Endothelial cell of umbilical vein (primary cell): ENCODE data around the gene ZNF804A. TPM values are rescaled to one million over a fixed set of nuclear protein-coding genes. Genes with fewer than 3 reads are reported as not detected.

Experiments
- BruUV-seq: library from RNA; stranded (reverse); fragments of 400-500 nt; replicated peaks from 2 replicates; lab custom pipeline; 2021; lab: Mats Ljungman, UMichigan
- CTCF ChIA-PET: fragments of 300-600, 350-600 bp; sonication (Branson Sonifier 250); formaldehyde crosslinking; loops from one replicate; lab custom pipeline; 2021; ENCODE audit warnings: antibody characterized with exemption, inconsistent platforms; lab: Charles Lee
- POLR2A ChIA-PET: fragments of 300-600, 350-600 bp; sonication (Branson Sonifier 250); formaldehyde crosslinking; loops from one replicate; lab custom pipeline; 2021; ENCODE audit warnings: antibody characterized with exemption, inconsistent platforms; lab: Charles Lee
- DNase-seq: peaks from one replicate; pipeline ENCODE4 v3.0.0-alpha.2; 2011; ENCODE audit warnings: low read depth, low spot score
- FAIRE-seq: peaks from 2 replicates; lab custom pipeline; 2011; peaks lifted over from hg19 to GRCh38; lab: Jason Lieb, UNC
- H2AFZ ChIP-seq: 2 replicates; pipeline ENCODE4 v1.6.0; 2012; ENCODE audit warnings: low read depth, low read length, control low read depth, inconsistent platforms
- H3K27ac ChIP-seq: 2 replicates; pipeline ENCODE4 v1.5.1; 2011; ENCODE audit warnings: low read depth, mild to moderate bottlenecking, control low read depth, low read length, moderate library complexity; ENCODE audit not compliant: insufficient read depth
- H3K27me3 ChIP-seq, 2 experiments: 2 replicates each; pipeline versions ENCODE4 v1.6.0 to v1.6.1; 2011; ENCODE audit warnings: low read length in 2 of 2, mixed read lengths in 1 of 2; ENCODE audit not compliant: control insufficient read depth in 2 of 2, insufficient read depth in 2 of 2
- H3K36me3 ChIP-seq, 2 experiments: 2 replicates in 1 of 2; 3 replicates in 1 of 2; pipeline ENCODE4 v1.5.1; 2011; ENCODE audit warnings: low read length in 2 of 2, mild to moderate bottlenecking in 1 of 2, moderate library complexity in 1 of 2; ENCODE audit not compliant: control insufficient read depth in 2 of 2, insufficient read depth in 2 of 2; ENCODE audit errors: extremely low read depth in 1 of 2
- H3K4me1 ChIP-seq: 3 replicates; pipeline ENCODE4 v1.5.1; 2011; ENCODE audit warnings: mild to moderate bottlenecking, low read length; ENCODE audit not compliant: control insufficient read depth, insufficient read depth; ENCODE audit errors: extremely low read depth
- H3K4me2 ChIP-seq: 2 replicates; pipeline ENCODE4 v1.6.1; 2011; ENCODE audit warnings: low read length, control low read depth, mixed read lengths; ENCODE audit not compliant: insufficient read depth
- H3K4me3 ChIP-seq, 3 experiments: fragments of 200-600 bp in 1 of 3; sonication (generic), shearing (Covaris generic) in 1 of 3; replicated peaks in 1 of 3; 2 replicates each; pipeline ENCODE4 v1.5.1; 2011 to 2016; ENCODE audit warnings: control low read depth in 3 of 3, low read length in 3 of 3, mild to moderate bottlenecking in 2 of 3, inconsistent platforms in 1 of 3, low read depth in 1 of 3, moderate library complexity in 1 of 3; ENCODE audit not compliant: insufficient read depth in 1 of 3
- H3K79me2 ChIP-seq: 2 replicates; pipeline ENCODE4 v1.6.0; 2012; ENCODE audit warnings: low read length, inconsistent platforms; ENCODE audit not compliant: control insufficient read depth, insufficient read depth
- H3K9ac ChIP-seq: replicated peaks from 2 replicates; pipeline ENCODE3; 2011; ENCODE audit warnings: low read length, control low read depth; ENCODE audit not compliant: insufficient read depth; ENCODE audit errors: extremely low read depth
- H3K9me1 ChIP-seq: replicated peaks from 3 replicates; pipeline ENCODE4 v1.6.0; 2011; ENCODE audit warnings: mild to moderate bottlenecking, low read length; ENCODE audit not compliant: control insufficient read depth, insufficient read depth; ENCODE audit errors: extremely low read depth
- H3K9me3 ChIP-seq: replicated peaks from 2 replicates; pipeline ENCODE4 v1.5.1; 2012; ENCODE audit warnings: low read length, inconsistent platforms; ENCODE audit not compliant: control insufficient read depth, insufficient read depth
- H4K20me1 ChIP-seq: replicated peaks from 2 replicates; pipeline ENCODE3; 2011; ENCODE audit warnings: mild to moderate bottlenecking, low read length; ENCODE audit not compliant: control insufficient read depth, insufficient read depth; ENCODE audit errors: extremely low read depth
- CTCF ChIP-seq, 2 donors: IDR thresholded peaks; 1 replicate in 1 of 2; 2 replicates in 1 of 2; pipeline ENCODE4 v1.5.1; 2011; ENCODE audit warnings: low read length in 2 of 2, mild to moderate bottlenecking in 2 of 2, moderate library complexity in 2 of 2, control low read depth in 1 of 2, inconsistent platforms in 1 of 2, low read depth in 1 of 2; ENCODE audit not compliant: insufficient read depth in 1 of 2; ENCODE audit errors: extremely low read depth in 1 of 2
- EZH2 ChIP-seq: IDR thresholded peaks from 2 replicates; pipeline ENCODE4 v1.6.1; 2012; ENCODE audit warnings: borderline replicate concordance, low read depth, mild to moderate bottlenecking, moderate library complexity, low read length, inconsistent platforms; ENCODE audit not compliant: severe bottlenecking
- FOS ChIP-seq: IDR thresholded peaks from 2 replicates; pipeline ENCODE4 v1.6.1; 2011; ENCODE audit warnings: mild to moderate bottlenecking, low read length, moderate library complexity, borderline replicate concordance; ENCODE audit not compliant: insufficient read depth
- GATA2 ChIP-seq: IDR thresholded peaks from 2 replicates; pipeline ENCODE4 v1.7.0; 2011; ENCODE audit warnings: low read depth, mild to moderate bottlenecking, moderate library complexity, mixed read lengths, low read length; ENCODE audit not compliant: insufficient read length, insufficient read depth
- JUN ChIP-seq: IDR thresholded peaks from 2 replicates; pipeline ENCODE4 v1.6.1; 2011; ENCODE audit warnings: borderline replicate concordance, low read depth; ENCODE audit not compliant: insufficient read length, insufficient read depth
- MYC ChIP-seq: IDR thresholded peaks from one replicate; pipeline ENCODE4 v1.6.1; 2011; ENCODE audit warnings: mild to moderate bottlenecking, low read depth, low read length
- POLR2A ChIP-seq: IDR thresholded peaks from 2 replicates; pipeline ENCODE4 v1.6.1; 2012; ENCODE audit warnings: low read depth, mild to moderate bottlenecking, control low read depth, low read length
- POLR2AphosphoS5 ChIP-seq: IDR thresholded peaks from 2 replicates; pipeline ENCODE4 v1.6.1; 2012; ENCODE audit warnings: low read depth, mild to moderate bottlenecking, control low read depth, low read length, moderate library complexity; ENCODE audit not compliant: insufficient read depth
- dilution Hi-C: fragments of 300-500 bp; cut with MboI; formaldehyde crosslinking; loops from one replicate; pipeline ENCODE4 v1.15.0; 2019; ENCODE audit warnings: low sequenced_read_pairs; ENCODE audit not compliant: extremely low pct_ligation_motif_present
- intact Hi-C: fragments of 100-400 bp; cut with micrococcal nuclease; formaldehyde crosslinking; loops from one replicate; pipeline ENCODE4 v1.10.0; 2022
- polyA plus RNA-seq, 4 experiments: library from polyadenylated mRNA; depleted of rRNA in 3 of 4; stranded (reverse) in 3 of 4; unstranded in 1 of 4; fragments of >200 nt; gene quantifications; 2 replicates each; pipeline versions ENCODE4 v1.2.1 to v1.2.3, GENCODE V29; 2011 to 2012; ENCODE audit warnings: missing spikeins in 1 of 4
- total RNA-seq: library from RNA; stranded (reverse); gene quantifications from 2 replicates; pipeline ENCODE4 v1.2.3, GENCODE V29; 2021

The ZNF804A gene
- total and polyA plus RNA-seq, 2 donors (not counting 3 experiments of a cell fraction or from before 2014, with no cell fraction given) = 0.22 TPM; not detected in 1

- ChIA-PET CTCF (no interaction called here), POLR2A (no interaction called here)
- H2AFZ ChIP-seq = no peak overlapping the region
- DNase-seq (no peak), FAIRE-seq (no peak)
- no peaks in the 10 kb centered on the region for H4K20me1 ChIP-seq
- no peak overlapping the region for H3K27ac ChIP-seq
- H3K27me3 ChIP-seq = no peaks in the 10 kb centered on the region
- no peaks in the 10 kb centered on the region for H3K79me2 ChIP-seq
- dilution Hi-C loops (no loop called here), intact Hi-C loops (no loop called here)
- H3K9me1 ChIP-seq = no peaks in the 10 kb centered on the region
- no peak overlapping the region for H3K9ac ChIP-seq
- H3K4me2 ChIP-seq = no peak overlapping the region
- H3K4me3 ChIP-seq = no peak overlapping the region
- BruUV-seq = no TSS peak
- TF ChIP-seq CTCF (IDR thresholded peaks at IDR 0.05; ENCODE audit: extremely low read depth in 1 of 2, insufficient read depth in 1 of 2, low read depth in 1 of 2, low read length in 2 of 2) (no peak), FOS (no peak), GATA2 (no peak), POLR2A (no peak), EZH2 (no peak), JUN (no peak), POLR2AphosphoS5 (no peak), MYC (no peak)
- H3K9me3 ChIP-seq = no peaks in the 10 kb centered on the region
- no peaks in the 10 kb centered on the region for H3K4me1 ChIP-seq
- no peaks in the 10 kb centered on the region for H3K36me3 ChIP-seq
These were observed 9.1 kb upstream of the ZNF804A start for GRCh38 chr2:184589261-184589660.
